Stimulated activated naive CD4-positive, alpha-beta T cell (primary cell): Measurements from ENCODE around the gene EMX1.

Source experiments
- DNase-seq, 6 experiments: peaks; one replicate each; lab custom pipeline; 2025; lab: John Stamatoyannopoulos, UW

Gene EMX1

DNA sequence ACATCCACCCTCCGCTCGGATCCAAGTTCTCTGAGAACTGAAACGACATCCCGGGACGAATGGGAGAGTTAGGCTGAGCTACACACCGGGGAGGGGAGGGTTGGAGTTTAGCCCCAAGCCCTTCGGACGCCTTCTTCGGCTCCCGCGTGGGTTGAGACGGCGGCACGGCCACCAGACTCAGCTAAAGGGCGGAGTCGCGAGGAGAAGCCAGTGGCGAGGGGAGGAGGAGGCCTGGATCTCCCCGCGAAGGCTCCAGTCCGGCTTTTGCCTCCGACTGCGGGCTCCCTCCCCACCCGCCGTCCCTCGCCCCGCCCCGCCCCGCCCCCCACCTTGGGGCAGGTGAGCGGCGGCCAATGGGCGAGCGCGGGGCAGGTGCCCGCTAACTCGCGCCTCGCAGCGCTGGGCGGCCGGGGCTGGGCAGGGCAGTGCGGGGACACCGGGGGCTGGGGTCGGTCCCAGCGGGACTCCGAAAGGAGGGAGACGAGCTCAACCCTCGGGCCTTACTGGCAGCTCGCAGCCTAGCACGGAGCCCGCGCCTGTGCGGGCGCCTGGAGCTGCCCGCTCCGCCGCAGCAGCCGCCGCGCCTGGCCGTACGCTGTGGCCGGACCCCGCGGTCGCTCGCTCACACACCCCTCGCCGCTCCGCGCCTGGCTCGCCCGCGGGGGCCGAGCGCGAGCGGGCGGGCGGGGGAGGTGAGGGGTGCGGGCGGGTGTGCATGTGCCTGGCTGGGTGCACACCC lies at the start of gene EMX1:
TSS of gene EMX1 (plus strand) at position 382 of the 739 bp plus-strand sequence. CDS start at position 716, 334 bp downstream.
- peak in 4 of 6 experiments; percentile 20 to 65 (median 40) for DNase-seq

GRCh38 chr2:72871060-72871459 lies 46.3 kb upstream of the EMX1 start:
- DNase-seq: no peak

DNA sequence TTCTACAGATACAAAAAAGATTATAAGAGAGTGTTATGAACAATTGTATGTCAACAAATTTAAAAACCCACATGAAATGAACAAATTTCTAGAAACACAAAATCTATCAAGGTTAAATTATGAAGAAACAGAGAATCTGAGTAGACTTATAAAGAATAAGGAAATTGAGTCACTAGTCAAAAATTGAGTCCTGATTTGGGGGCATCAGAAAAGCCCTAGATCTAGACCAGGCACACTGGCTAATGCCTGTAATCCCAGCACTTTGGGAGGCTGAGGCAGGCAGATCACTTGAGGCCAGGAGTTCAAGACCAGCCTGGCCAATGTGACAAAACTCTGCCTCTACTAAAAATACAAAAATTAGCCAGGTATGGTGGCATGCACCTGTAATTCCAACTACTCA lies 45.4 kb upstream of the EMX1 start:
- DNase-seq: no peak

DNA sequence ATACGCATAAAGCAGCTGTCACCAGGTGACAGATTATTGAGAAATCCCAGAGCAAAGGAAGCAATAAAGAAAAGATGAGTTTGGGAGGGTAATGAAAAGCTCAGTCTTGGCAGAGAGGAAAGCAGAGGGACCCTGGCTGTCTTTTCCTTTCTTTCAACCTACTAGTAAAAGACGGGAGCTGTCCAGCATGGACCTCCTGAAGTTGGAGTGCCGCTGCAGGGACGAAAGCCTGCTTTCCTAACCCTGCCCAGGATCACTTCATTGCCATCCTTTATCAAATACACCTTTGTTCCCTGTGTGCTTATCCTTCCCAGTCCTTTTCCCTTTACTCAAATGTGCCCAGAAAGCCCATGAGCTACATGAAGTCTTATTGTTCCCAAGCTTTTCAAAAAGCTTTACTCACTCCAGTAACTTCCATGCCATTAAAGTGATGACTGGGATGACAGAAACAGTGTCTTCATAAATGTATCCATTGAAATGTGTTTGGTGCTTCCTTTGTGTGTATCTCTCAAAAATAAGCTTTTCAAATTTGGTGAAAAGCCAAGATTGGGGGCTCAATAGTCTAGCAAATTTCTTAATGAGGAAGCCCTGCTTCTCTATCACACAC lies 33.9 kb upstream of the EMX1 start:
- no peak for DNase-seq

DNA sequence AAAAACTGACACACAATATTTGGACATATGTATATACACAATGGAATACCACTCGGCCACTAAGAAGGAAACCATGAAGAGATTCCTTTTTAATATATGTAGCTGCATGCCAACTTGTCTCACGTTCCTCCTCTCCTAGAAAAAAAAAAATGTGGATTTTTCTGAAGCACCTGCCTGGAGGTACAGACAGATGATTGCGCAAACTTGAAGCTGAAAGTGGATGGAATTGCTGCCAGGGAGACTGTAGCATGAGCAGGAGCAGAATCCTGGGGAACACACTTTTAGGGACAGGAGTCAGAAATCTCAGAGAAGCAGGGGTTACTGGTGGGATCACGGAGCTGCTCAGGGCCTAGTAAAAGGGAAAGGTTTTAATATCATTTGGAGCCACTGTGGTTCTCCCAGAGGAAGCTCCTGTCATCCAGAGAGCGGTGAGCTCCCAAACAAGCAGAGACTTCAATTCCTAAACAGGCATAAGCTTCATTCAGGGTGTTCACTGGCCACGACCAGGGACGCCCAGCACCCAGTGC lies 30.8 kb upstream of the EMX1 start:
- DNase-seq: no peak

- peak in 4 of 6 experiments; percentile 9 to 24 (median 16) for DNase-seq
Measured at GRCh38 chr2:72887032-72887739, 30.1 kb upstream of the EMX1 start, which contains the start of gene SPR. SPR (plus strand) TSS chr2:72887408; CDS start chr2:72887433, 25 bp downstream.

GRCh38 chr2:72887740-72888437 lies 29.4 kb upstream of the EMX1 start:
- DNase-seq: peak in 4 of 6 experiments; percentile 23 to 34 (median 24)

GRCh38 chr2:72888438-72889202 lies 28.7 kb upstream of the EMX1 start:
- no peak for DNase-seq

GRCh38 chr2:72889991-72890390 lies 27.3 kb upstream of the EMX1 start:
- DNase-seq: no peak

GRCh38 chr2:72891091-72891818 lies 26.1 kb upstream of the EMX1 start:
- DNase-seq: no peak

- DNase-seq: peak in 3 of 6 experiments; percentile 8 to 26 (median 17)
Measured at GRCh38 chr2:72892506-72893173, 24.7 kb upstream of the EMX1 start.

- no peak for DNase-seq
Measured at GRCh38 chr2:72893594-72894319, 23.6 kb upstream of the EMX1 start.

GRCh38 chr2:72894514-72894913 lies 22.8 kb upstream of the EMX1 start:
- no peak for DNase-seq

DNA sequence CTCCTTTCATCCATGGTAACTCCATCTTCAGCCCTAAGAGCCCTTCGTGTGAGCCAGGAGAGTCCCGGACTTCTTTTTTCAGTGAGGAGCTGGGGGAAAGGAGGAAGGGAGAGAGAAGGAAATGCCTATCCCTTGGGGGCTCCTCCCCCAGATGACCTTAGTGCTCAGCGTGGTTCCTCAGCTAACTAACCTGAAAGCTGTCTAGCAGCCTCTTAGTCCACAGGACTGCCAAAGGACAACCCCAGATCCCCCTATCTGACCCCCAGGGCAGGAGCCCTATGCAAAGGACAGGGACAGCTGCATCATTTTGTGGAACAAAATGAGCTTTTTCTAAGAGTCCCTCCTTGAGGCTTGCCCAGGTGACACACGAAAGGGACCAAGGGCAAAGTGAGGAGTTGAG lies 22.2 kb upstream of the EMX1 start:
- DNase-seq: no peak

GRCh38 chr2:72895759-72896281 lies 21.5 kb upstream of the EMX1 start:
- no peak for DNase-seq

DNA sequence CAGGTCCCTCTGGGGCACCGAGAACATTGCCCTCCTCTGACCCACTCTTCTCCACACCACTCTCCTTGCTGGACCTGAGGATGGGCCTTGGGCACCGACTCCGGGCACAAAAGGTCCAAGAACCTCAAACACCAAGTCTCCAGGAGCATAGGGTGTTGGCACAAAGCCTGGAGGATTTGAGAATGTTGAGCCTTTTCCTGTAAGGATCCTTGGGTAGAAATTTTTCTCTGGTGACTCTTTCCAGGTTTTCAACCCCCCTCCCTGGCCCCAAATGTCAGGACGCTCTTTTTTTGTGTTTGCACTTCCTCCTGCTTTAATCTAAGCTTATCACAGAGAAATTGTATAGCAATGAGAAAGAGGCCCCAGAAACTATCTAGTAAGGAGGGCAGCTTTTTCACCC lies 20.9 kb upstream of the EMX1 start:
- no peak for DNase-seq

DNA sequence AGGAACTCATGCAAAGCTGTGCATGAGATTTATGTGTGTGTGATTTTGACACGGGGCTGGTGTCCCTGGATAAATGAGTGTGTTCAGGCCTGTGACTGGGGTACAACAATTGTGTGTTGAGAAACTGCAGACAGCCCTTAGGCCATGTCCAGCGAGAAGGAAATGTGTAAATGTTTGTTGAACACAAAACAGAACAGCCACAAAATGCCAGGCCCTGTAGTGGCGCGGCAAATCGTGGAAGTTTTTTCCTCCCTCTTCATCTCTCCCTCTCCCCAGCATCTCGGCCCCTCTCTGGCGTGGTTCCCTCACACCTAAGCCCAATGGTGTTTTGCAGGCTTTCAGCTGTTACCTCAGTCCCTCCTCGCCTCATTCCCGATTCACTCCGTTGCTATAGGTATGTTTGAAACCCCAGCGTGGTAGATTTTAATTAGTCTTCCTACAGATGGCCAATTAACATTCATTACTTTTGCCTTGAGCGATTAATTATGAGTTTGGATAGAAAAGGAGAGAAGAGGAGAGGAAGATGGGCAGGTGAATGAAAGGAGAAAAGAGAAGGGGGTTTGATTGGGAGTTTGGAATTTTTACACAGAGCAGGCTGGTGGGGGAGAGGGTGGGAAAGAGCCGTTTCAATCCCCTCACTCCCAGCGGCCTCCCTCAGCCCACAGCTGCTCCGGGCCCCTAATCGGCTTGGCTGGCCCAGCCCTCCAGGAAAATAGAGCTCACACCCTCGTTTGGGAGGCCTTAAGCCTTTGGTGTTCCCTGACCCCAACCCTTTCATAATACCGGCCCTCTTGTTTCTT lies 19.3 kb upstream of the EMX1 start:
- no peak for DNase-seq

GRCh38 chr2:72898585-72898906 lies 18.8 kb upstream of the EMX1 start:
- no peak for DNase-seq
